Measurements from ENCODE around the gene IL1RAPL2.

IL1RAPL2 gene

GRCh38 chrX:104789784-104790183, 223.8 kb downstream of the IL1RAPL2 start:
- TF ChIP-seq, protein P1, sequence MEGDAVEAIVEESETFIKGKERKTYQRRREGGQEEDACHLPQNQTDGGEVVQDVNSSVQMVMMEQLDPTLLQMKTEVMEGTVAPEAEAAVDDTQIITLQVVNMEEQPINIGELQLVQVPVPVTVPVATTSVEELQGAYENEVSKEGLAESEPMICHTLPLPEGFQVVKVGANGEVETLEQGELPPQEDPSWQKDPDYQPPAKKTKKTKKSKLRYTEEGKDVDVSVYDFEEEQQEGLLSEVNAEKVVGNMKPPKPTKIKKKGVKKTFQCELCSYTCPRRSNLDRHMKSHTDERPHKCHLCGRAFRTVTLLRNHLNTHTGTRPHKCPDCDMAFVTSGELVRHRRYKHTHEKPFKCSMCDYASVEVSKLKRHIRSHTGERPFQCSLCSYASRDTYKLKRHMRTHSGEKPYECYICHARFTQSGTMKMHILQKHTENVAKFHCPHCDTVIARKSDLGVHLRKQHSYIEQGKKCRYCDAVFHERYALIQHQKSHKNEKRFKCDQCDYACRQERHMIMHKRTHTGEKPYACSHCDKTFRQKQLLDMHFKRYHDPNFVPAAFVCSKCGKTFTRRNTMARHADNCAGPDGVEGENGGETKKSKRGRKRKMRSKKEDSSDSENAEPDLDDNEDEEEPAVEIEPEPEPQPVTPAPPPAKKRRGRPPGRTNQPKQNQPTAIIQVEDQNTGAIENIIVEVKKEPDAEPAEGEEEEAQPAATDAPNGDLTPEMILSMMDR (conservative IDR thresholded peaks at IDR 0.05) = no peak
- no peak overlapping the region for H3K27ac ChIP-seq

DNA sequence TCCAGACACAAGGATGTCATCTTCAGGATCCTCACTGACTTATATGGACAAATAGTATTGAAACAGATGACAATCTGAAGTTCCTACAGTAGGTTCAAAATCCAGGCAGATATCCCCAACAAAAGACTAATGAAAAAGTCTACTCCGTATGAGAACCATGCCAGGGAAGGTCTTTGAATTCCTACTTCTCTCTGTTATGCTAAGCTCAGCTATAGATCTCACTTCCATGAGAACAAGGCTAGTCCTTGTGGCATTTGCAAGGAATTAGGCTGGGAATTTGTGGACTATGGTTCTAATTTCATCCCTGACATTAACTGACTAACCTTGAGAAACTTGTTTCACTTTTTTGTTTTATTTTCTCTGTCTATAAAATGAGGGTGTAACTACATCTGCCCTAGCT, 229.8 kb downstream of the IL1RAPL2 start:
- H3K27ac ChIP-seq = no peak overlapping the region
- TF ChIP-seq, protein P1 (conservative IDR thresholded peaks at IDR 0.05) = no peak

DNA sequence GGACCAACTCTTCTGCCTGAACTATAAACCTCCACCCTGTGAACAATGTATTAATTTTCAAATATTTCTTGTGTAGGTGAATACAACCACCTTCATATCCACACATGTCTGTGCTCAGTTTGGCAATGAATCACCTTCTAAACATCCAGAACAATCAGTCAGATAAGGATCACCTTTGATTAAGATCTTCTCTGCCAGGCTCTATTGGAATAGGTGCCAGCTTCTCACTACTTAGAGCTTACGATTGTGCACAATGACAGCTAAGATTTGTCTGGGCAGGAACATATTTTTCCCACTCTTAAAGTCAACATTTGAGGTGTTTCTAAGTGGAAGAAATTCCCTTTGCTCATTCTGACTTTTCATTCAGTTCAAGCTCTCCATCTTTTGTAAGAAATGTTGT, 237.2 kb downstream of the IL1RAPL2 start:
- TF ChIP-seq, protein P1 (conservative IDR thresholded peaks at IDR 0.05) = no peak
- no peak overlapping the region for H3K27ac ChIP-seq

DNA sequence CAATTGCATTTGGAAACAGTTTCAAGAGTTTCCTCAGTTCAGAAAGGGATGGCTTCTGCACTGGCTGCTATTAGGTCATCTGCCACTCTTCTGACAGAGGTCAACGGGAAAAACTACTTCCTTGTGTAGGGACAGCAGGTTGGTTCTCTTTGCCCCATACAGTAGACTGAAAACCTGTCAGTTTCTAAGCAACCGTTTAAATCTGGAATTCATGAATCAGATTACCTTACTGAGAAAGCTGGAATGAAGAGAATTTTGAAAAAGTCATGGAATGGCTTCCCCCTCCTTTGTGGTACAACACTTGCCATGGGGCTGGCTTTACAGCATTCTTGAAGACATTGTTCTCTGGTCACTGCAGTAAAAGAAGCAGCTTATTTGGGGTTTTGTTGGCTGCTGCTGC, 240.3 kb downstream of the IL1RAPL2 start:
- H3K27ac ChIP-seq = no peak overlapping the region
- TF ChIP-seq, protein P1 (conservative IDR thresholded peaks at IDR 0.05) = no peak

GRCh38 chrX:104833401-104833800, 267.4 kb downstream of the IL1RAPL2 start:
- TF ChIP-seq, protein P1 (conservative IDR thresholded peaks at IDR 0.05) = no peak
- no peak overlapping the region for H3K27ac ChIP-seq

GRCh38 chrX:104842646-104843045, 276.6 kb downstream of the IL1RAPL2 start:
- TF ChIP-seq, protein P1 (conservative IDR thresholded peaks at IDR 0.05) = no peak
- no peak overlapping the region for H3K27ac ChIP-seq

DNA sequence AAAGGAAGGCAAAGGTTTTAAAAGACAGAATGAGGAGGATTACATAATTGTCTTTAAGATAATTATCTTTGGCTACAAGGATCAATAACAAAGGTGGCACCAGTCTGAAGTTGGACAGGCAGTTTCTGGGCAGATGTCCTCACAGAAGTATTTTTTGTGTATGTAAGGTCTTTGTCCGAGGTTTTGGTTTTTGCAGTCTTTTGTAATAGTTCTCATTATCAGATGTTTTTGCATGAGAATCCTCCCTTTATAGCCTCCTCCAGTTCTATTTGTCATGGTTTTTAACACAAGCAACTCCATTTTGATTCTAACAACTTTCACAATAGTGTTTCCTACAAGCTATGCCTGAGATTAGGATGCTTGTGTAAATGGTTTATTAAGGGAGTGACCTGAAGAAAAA, 286.2 kb downstream of the IL1RAPL2 start:
- TF ChIP-seq, protein P1 (conservative IDR thresholded peaks at IDR 0.05) = no peak

GRCh38 chrX:104854188-104854587, 288.2 kb downstream of the IL1RAPL2 start:
- TF ChIP-seq, protein P1 (conservative IDR thresholded peaks at IDR 0.05) = no peak
- H3K27ac ChIP-seq = no peak overlapping the region

More for the DNA sequence above, 286.2 kb downstream of the IL1RAPL2 start:
- H3K27ac ChIP-seq = no peak overlapping the region

Data from VCaP (cell line).